ENCODE data around the gene CCDC57.
"Not testable (repeated sequence)": the region's sequence is repeated elsewhere in the genome, so short reads cannot be mapped to it uniquely, and the experiment has no call there.

The CCDC57 gene

GRCh38 chr17:82193520-82194220, 19.0 kb downstream of the CCDC57 start:
- TF ChIP-seq Cebpa-rat (IDR thresholded peaks at IDR 0.05) = no peak
- Histone ChIP-seq H3K36me3 (peaks cover 69% of the 10 kb centered on the region), H3K9me3 (no peaks in the 10 kb centered on the region), H3K27ac (peak overlapping the region; percentile 23; the same call in 1 of the 2 replicates), H4K20me1 (no peaks in the 10 kb centered on the region), H3K9ac (no peak overlapping the region), H3K27me3 (no peaks in the 10 kb centered on the region), H3K4me1 (peaks cover 11% of the 10 kb centered on the region), H3K4me2 (peak overlapping the region; percentile 29), H3K4me3 (no peak overlapping the region)

GRCh38 chr17:82193050-82193449, 19.6 kb downstream of the CCDC57 start:
- Histone ChIP-seq H3K4me1 (peaks cover 11% of the 10 kb centered on the region), H3K36me3 (peaks cover 66% of the 10 kb centered on the region), H3K4me2 (peak overlapping the region; percentile 29)
- not testable (repeated sequence) for H3K9ac ChIP-seq, H3K27ac ChIP-seq, H3K4me3 ChIP-seq, H4K20me1 ChIP-seq, H3K9me3 ChIP-seq, H3K27me3 ChIP-seq

- no peak for TF ChIP-seq Cebpa-rat (IDR thresholded peaks at IDR 0.05)
- Histone ChIP-seq H3K27ac (no peak overlapping the region), H4K20me1 (no peaks in the 10 kb centered on the region), H3K4me2 (no peak overlapping the region), H3K4me3 (no peak overlapping the region), H3K36me3 (peaks cover 39% of the 10 kb centered on the region), H3K9ac (no peak overlapping the region), H3K4me1 (peaks cover 36% of the 10 kb centered on the region), H3K9me3 (no peaks in the 10 kb centered on the region), H3K27me3 (no peaks in the 10 kb centered on the region)
These were observed 24.4 kb downstream of the CCDC57 start for GRCh38 chr17:82188001-82188961.

- Histone ChIP-seq H3K27ac (no peak overlapping the region), H3K4me1 (peaks cover 38% of the 10 kb centered on the region), H3K27me3 (no peaks in the 10 kb centered on the region), H4K20me1 (no peaks in the 10 kb centered on the region), H3K4me3 (no peak overlapping the region), H3K36me3 (peaks cover 32% of the 10 kb centered on the region), H3K9me3 (no peaks in the 10 kb centered on the region), H3K4me2 (no peak overlapping the region), H3K9ac (no peak overlapping the region)
- no peak for TF ChIP-seq Cebpa-rat (IDR thresholded peaks at IDR 0.05)
These were observed 25.1 kb downstream of the CCDC57 start for GRCh38 chr17:82187500-82187899.

- no peak for TF ChIP-seq Cebpa-rat (IDR thresholded peaks at IDR 0.05)
- Histone ChIP-seq H3K4me2 (no peak overlapping the region), H3K4me3 (no peak overlapping the region), H3K9ac (no peak overlapping the region), H3K27me3 (no peaks in the 10 kb centered on the region), H3K4me1 (peaks cover 38% of the 10 kb centered on the region), H3K36me3 (peaks cover 25% of the 10 kb centered on the region), H4K20me1 (no peaks in the 10 kb centered on the region), H3K9me3 (no peaks in the 10 kb centered on the region), H3K27ac (no peak overlapping the region)
These were observed 26.4 kb downstream of the CCDC57 start for GRCh38 chr17:82186221-82186620.

GRCh38 chr17:82184761-82185160, 27.9 kb downstream of the CCDC57 start:
- no peaks in the 10 kb centered on the region for H4K20me1 ChIP-seq
- no peak overlapping the region for H3K27ac ChIP-seq
- peak overlapping the region; percentile 60 for H3K4me2 ChIP-seq
- H3K4me1 ChIP-seq = peaks cover 42% of the 10 kb centered on the region
- H3K27me3 ChIP-seq = no peaks in the 10 kb centered on the region
- no peak overlapping the region for H3K4me3 ChIP-seq
- no peak for TF ChIP-seq Cebpa-rat (IDR thresholded peaks at IDR 0.05)
- H3K9me3 ChIP-seq = no peaks in the 10 kb centered on the region
- peaks cover 29% of the 10 kb centered on the region for H3K36me3 ChIP-seq
- H3K9ac ChIP-seq = no peak overlapping the region

GRCh38 chr17:82180776-82181528, 31.7 kb downstream of the CCDC57 start:
- Histone ChIP-seq H3K36me3 (peaks cover 28% of the 10 kb centered on the region), H3K4me2 (no peak overlapping the region), H3K27me3 (no peaks in the 10 kb centered on the region), H3K27ac (no peak overlapping the region), H4K20me1 (no peaks in the 10 kb centered on the region), H3K4me3 (no peak overlapping the region), H3K9ac (no peak overlapping the region), H3K9me3 (no peaks in the 10 kb centered on the region), H3K4me1 (peaks cover 69% of the 10 kb centered on the region)
- TF ChIP-seq Cebpa-rat (IDR thresholded peaks at IDR 0.05) = no peak

GRCh38 chr17:82179946-82180475, 32.6 kb downstream of the CCDC57 start:
- TF ChIP-seq Cebpa-rat (IDR thresholded peaks at IDR 0.05) = no peak
- Histone ChIP-seq H3K27ac (no peak overlapping the region), H3K27me3 (no peaks in the 10 kb centered on the region), H3K36me3 (peaks cover 27% of the 10 kb centered on the region), H3K9me3 (no peaks in the 10 kb centered on the region), H3K9ac (no peak overlapping the region), H3K4me3 (no peak overlapping the region), H3K4me1 (peaks cover 62% of the 10 kb centered on the region), H3K4me2 (peak overlapping the region; percentile 24), H4K20me1 (no peaks in the 10 kb centered on the region)

GRCh38 chr17:82179412-82179811, 33.2 kb downstream of the CCDC57 start:
- Histone ChIP-seq H3K27me3 (no peaks in the 10 kb centered on the region), H3K9ac (no peak overlapping the region)

More at GRCh38 chr17:82179412-82179811, 33.2 kb downstream of the CCDC57 start:
- Histone ChIP-seq H3K27ac (no peak overlapping the region), H4K20me1 (no peaks in the 10 kb centered on the region), H3K9me3 (no peaks in the 10 kb centered on the region), H3K36me3 (peaks cover 22% of the 10 kb centered on the region), H3K4me2 (peak overlapping the region; percentile 24; the same call in 1 of the 2 replicates), H3K4me3 (no peak overlapping the region), H3K4me1 (peaks cover 56% of the 10 kb centered on the region)
- TF ChIP-seq Cebpa-rat (IDR thresholded peaks at IDR 0.05) = no peak

Data from BLaER1 (cell line).